GM10248 (cell line): Measurements from ENCODE around the gene SNRPA1.

Experiments
- CTCF ChIA-PET: fragments of 300-600 bp; sonication (Branson Sonifier 250); formaldehyde crosslinking; extraction: SDS; loops from one replicate; lab custom pipeline; 2021; ENCODE audit warnings: antibody characterized with exemption; lab: Yijun Ruan, JAX
- POLR2A ChIA-PET: fragments of 350-650 bp; sonication (Branson Sonifier 250); formaldehyde crosslinking; extraction: SDS; loops from one replicate; lab custom pipeline; 2020; ENCODE audit warnings: antibody characterized with exemption; lab: Yijun Ruan, JAX
- DNase-seq: peaks from one replicate; pipeline ENCODE4 v3.0.0; 2012; ENCODE audit errors: extremely low spot score
- CTCF ChIP-seq: IDR thresholded peaks from 2 replicates; pipeline ENCODE4 v1.5.1; 2012; ENCODE audit warnings: mild to moderate bottlenecking, low read depth; ENCODE audit errors: extremely low read depth, missing control alignments, control extremely low read depth

The SNRPA1 gene

GRCh38 chr15:101273534-101273933, 21.5 kb downstream of the SNRPA1 start:
- POLR2A ChIA-PET: no interaction called here
- DNase-seq: no peak
- CTCF ChIA-PET: interaction anchor here (1.0 to 3.0 kb wide), 8 partner anchors 8 to 265 kb away, joined by 3 to 29 read pairs (median 4); no protein-coding TSS in a partner anchor
- TF ChIP-seq CTCF: no peak

GRCh38 chr15:101272584-101272983, 22.5 kb downstream of the SNRPA1 start:
- no peak for DNase-seq
- ChIA-PET POLR2A (no interaction called here), CTCF (interaction anchor here (1.0 to 3.0 kb wide), 7 partner anchors 10 to 264 kb away, joined by 3 to 29 read pairs (median 3); no protein-coding TSS in a partner anchor)
- TF ChIP-seq CTCF: no peak

GRCh38 chr15:101269479-101270223, 25.4 kb downstream of the SNRPA1 start:
- POLR2A ChIA-PET: interaction anchor here (0.7 kb wide), 1 partner anchor 39 kb away, joined by 6 read pairs; no protein-coding TSS in a partner anchor
- no peak for DNase-seq
- TF ChIP-seq CTCF: peak; percentile 38
- CTCF ChIA-PET: interaction anchor here (0.6 to 2.3 kb wide), 6 partner anchors 12 to 256 kb away, joined by 3 to 9 read pairs (median 4); no protein-coding TSS in a partner anchor

GRCh38 chr15:101267320-101268104, 27.5 kb downstream of the SNRPA1 start:
- no peak for DNase-seq
- no peak for TF ChIP-seq CTCF
- ChIA-PET CTCF (interaction anchor here (1.0 to 2.8 kb wide), 9 partner anchors 9 to 373 kb away, joined by 3 to 20 read pairs (median 4); partner anchors contain the start of gene CHSY1), POLR2A (interaction anchor here (1.1 kb wide), 1 partner anchor 9 kb away, joined by 4 read pairs; no protein-coding TSS in a partner anchor)

GRCh38 chr15:101266787-101267186, 28.3 kb downstream of the SNRPA1 start:
- ChIA-PET CTCF (interaction anchor here (1.0 to 3.5 kb wide), 6 partner anchors 8 to 177 kb away, joined by 3 to 20 read pairs (median 4); partner anchors contain the start of gene CHSY1), POLR2A (no interaction called here)
- no peak for TF ChIP-seq CTCF
- no peak for DNase-seq

- no peak for DNase-seq
- ChIA-PET CTCF (interaction anchor here (1.4 to 3.5 kb wide), 3 partner anchors 8 to 176 kb away, joined by 4 to 20 read pairs (median 11); no protein-coding TSS in a partner anchor), POLR2A (no interaction called here)
- no peak for TF ChIP-seq CTCF
Measured at GRCh38 chr15:101266034-101266433, 29.0 kb downstream of the SNRPA1 start.
